GM19023 (cell line): ENCODE results near the gene ESYT1.
A peak's percentile ranks its signal among the peaks of the same experiment; 100 is the strongest.
"Not testable (repeated sequence)": the region's sequence is repeated elsewhere in the genome, so short reads cannot be mapped to it uniquely, and the experiment has no call there.

Experiments
- ATAC-seq: cut with Tn5 transposase; IDR thresholded peaks from one replicate; pipeline ENCODE4 v1.9.1; 2021; ENCODE audit warnings: mild to moderate bottlenecking, moderate library complexity; ENCODE audit not compliant: unreplicated experiment

The ESYT1 gene

DNA sequence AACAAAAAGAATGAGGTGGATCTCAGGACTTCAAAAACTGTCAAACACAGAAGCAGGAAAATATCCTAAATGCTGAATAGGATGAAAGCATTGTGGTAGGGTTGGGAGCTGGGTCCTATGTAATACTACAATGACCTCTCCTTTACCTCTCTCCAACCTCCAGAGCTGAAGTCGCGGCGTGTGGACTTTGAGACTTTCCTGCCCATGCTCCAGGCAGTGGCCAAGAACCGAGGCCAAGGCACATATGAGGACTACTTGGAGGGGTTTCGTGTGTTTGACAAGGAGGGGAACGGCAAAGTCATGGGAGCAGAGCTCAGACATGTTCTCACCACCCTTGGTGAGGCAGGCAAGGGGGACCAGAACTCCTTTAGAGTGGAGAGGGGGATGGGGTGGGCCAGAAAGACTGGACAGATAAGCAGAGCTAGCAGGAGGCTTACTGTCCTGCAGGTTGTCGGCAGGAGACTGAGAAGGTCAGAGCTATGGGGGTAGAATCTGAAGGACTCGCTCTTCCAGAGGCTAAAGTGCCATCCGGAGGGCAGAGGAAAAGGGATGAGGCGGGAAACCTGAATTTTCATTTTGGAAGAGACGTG, 27.3 kb downstream of the ESYT1 start:
- no peak for ATAC-seq

- ATAC-seq = not testable (repeated sequence)
Observed at GRCh38 chr12:56156464-56157200, 28.6 kb downstream of the ESYT1 start.

GRCh38 chr12:56157201-56158028, 29.3 kb downstream of the ESYT1 start:
- ATAC-seq = peak; percentile 26

- peak; percentile 84 for ATAC-seq
Observed at GRCh38 chr12:56158029-56158925, 30.2 kb downstream of the ESYT1 start, which contains the start of gene MYL6. MYL6 (plus strand) TSS chr12:56158359; CDS start chr12:56158402, 43 bp downstream.

DNA sequence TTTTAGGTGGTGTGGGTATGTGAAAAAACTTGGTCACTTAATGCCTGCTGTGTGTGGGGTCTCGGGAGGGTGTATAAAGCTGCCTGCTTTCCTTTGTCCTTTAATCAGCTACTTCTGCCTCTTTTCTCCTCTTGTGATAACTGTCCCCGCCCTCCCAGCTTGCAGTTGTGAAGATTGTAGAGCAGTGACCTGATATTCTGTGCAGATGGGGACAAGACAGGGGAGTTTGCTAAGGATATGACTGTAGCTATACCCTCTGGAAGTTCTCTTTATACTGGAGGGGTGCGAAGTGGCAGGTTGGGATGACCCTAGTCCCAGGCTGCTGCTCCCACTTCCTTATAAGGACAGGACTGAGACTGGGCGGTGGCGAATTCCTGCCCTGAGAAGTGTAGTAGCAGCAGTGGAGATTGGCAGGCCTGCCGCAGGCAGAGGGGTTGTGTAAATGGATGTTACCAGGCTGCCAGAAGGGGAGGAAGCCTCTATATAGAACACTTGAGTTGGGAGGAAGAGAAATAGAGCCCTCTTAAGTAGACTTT, 30.9 kb downstream of the ESYT1 start:
- ATAC-seq = no peak

GRCh38 chr12:56159482-56160192, 31.6 kb downstream of the ESYT1 start:
- no peak for ATAC-seq

DNA sequence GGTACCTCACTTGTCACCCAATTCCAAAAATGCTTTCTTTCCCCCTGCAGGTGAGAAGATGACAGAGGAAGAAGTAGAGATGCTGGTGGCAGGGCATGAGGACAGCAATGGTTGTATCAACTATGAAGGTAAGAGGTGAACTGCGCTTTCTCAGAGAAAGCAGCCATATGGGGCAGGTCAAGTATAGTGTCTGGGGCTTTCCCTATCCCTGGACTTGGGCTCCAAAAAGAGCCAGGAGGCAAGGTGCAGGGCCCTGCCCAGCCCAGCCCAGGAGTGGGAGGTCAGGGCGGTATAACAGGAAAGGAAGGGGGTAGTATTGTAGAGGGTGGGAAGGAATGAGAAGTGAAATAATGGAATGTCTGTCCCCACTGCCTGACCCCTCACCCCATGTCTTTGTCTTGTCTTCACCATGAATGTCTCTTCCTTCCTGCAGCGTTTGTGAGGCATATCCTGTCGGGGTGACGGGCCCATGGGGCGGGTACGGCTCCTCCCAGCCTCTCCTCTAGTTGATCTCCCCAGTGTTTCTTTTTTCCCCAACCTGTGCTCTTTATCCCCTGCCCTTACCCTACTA, 32.2 kb downstream of the ESYT1 start:
- no peak for ATAC-seq

- ATAC-seq = no peak
Observed at GRCh38 chr12:56160894-56161689, 33.0 kb downstream of the ESYT1 start.

DNA sequence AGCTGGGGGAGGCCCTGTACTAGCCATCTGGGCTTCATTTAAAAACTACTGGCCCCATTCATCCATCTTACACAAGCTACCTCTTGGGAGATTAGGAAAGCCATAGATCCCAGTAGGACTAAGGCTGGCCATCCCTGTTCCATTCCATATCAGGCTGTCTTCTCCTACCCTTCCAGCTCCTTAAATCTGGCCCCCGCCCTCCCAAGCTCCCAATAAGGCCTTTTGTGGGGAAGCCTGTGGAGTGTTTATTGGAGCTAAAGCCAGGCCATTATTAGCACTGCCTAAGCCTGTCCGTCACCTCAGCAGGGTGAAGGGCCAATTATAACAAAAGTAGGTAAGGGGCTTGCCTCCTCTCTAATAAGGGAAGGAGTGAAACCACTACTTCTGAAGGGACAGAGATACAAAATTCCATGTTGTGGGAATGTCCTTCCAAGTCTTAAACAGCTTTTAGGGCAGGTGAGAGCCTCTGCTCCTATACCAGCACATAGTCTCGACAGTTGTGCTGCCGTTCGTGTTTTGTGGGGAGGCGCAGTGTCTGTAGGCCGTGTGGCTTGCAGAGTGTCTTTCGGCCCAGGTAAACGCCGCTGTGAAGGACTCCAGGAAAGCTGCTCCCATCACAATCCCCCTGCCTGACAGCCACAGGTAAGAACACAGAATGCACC, 33.8 kb downstream of the ESYT1 start:
- no peak for ATAC-seq

- no peak for ATAC-seq
Observed at GRCh38 chr12:56162468-56163290, 34.6 kb downstream of the ESYT1 start.

- no peak for ATAC-seq
Observed at GRCh38 chr12:56163533-56164344, 35.7 kb downstream of the ESYT1 start.

GRCh38 chr12:56164345-56164729, 36.3 kb downstream of the ESYT1 start:
- no peak for ATAC-seq

- no peak for ATAC-seq
Observed at GRCh38 chr12:56165369-56165768, 37.3 kb downstream of the ESYT1 start.

- ATAC-seq = no peak
Observed at GRCh38 chr12:56169229-56169759, 41.2 kb downstream of the ESYT1 start.

- no peak for ATAC-seq
Observed at GRCh38 chr12:56172839-56173238, 44.8 kb downstream of the ESYT1 start.

- ATAC-seq = no peak
Observed at GRCh38 chr12:56178347-56178746, 50.3 kb downstream of the ESYT1 start.
